HepG2 (cell line): ENCODE results near the gene EXOSC6. TPM values are rescaled to one million over a fixed set of nuclear protein-coding genes. Genes with fewer than 3 reads are reported as not detected.

Experiments used
- GPN1 ChIP-seq: sonication (generic); formaldehyde crosslinking; IDR thresholded peaks from 2 replicates; pipeline ENCODE4 v1.5.1; 2020; ENCODE audit warnings: missing genetic modification reagents, borderline replicate concordance
- GTF3A ChIP-seq: sonication (generic); formaldehyde crosslinking; conservative IDR thresholded peaks from 2 replicates; pipeline ENCODE4 v1.4.0; 2020; ENCODE audit warnings: mild to moderate bottlenecking, missing genetic modification reagents
- HMGA1 ChIP-seq: sonication (generic); formaldehyde crosslinking; conservative IDR thresholded peaks from 2 replicates; pipeline ENCODE4 v1.4.0; 2020; ENCODE audit warnings: missing genetic modification reagents
- NFE2L1 ChIP-seq: sonication (generic); formaldehyde crosslinking; IDR thresholded peaks from 2 replicates; pipeline ENCODE4 v1.4.0; 2020; ENCODE audit warnings: missing genetic modification reagents, mild to moderate bottlenecking, borderline replicate concordance
- NFKBIZ ChIP-seq: IDR thresholded peaks from 2 replicates; pipeline ENCODE4 v1.6.1; 2018; ENCODE audit warnings: missing genetic modification reagents, missing compliant biosample characterization
- NKX3-1 ChIP-seq: sonication (generic); formaldehyde crosslinking; IDR thresholded peaks from 2 replicates; pipeline ENCODE4 v1.5.0; 2020; ENCODE audit warnings: missing genetic modification reagents
- NR2F1 ChIP-seq, 2 experiments: fragments of 450-650 bp in 1 of 2; formaldehyde crosslinking in 1 of 2; IDR thresholded peaks; 2 replicates each; pipeline versions ENCODE4 v1.5.0 to v1.6.1; 2016 to 2020; ENCODE audit warnings: mild to moderate bottlenecking in 1 of 2, missing compliant biosample characterization in 1 of 2, missing genetic modification reagents in 1 of 2, moderate library complexity in 1 of 2
- NR2F2 ChIP-seq: IDR thresholded peaks from 2 replicates; pipeline ENCODE4 v1.6.1; 2012; ENCODE audit warnings: low read depth, inconsistent platforms, borderline replicate concordance
- NR3C1 ChIP-seq: sonication (generic); formaldehyde crosslinking; IDR thresholded peaks from 2 replicates; pipeline ENCODE4 v1.4.0; 2020; ENCODE audit warnings: missing genetic modification reagents
- ONECUT2 ChIP-seq: sonication (generic); formaldehyde crosslinking; IDR thresholded peaks from 2 replicates; pipeline ENCODE4 v1.4.0; 2020; ENCODE audit warnings: missing genetic modification reagents
- PCBP1 ChIP-seq: fragments of 200-400 bp; formaldehyde crosslinking; IDR thresholded peaks from 2 replicates; pipeline ENCODE4 v1.6.1; 2017; ENCODE audit warnings: mild to moderate bottlenecking, low read depth, low read length, borderline replicate concordance
- RBFOX2 ChIP-seq: fragments of 200-400 bp; formaldehyde crosslinking; IDR thresholded peaks from 2 replicates; pipeline ENCODE4 v1.6.1; 2017; ENCODE audit warnings: low read depth, mild to moderate bottlenecking, low read length
- SMARCE1 ChIP-seq: fragments of 450-650 bp; IDR thresholded peaks from 2 replicates; pipeline ENCODE4 v1.6.1; 2017; ENCODE audit warnings: borderline replicate concordance
- STAT5B ChIP-seq: sonication (generic); formaldehyde crosslinking; IDR thresholded peaks from 2 replicates; pipeline ENCODE4 v1.4.0; 2020; ENCODE audit warnings: missing genetic modification reagents
- TAF1 ChIP-seq: sonication (generic); formaldehyde crosslinking; IDR thresholded peaks from 2 replicates; pipeline ENCODE4 v1.4.0; 2020; ENCODE audit warnings: missing genetic modification reagents
- WIZ ChIP-seq: sonication (generic); formaldehyde crosslinking; IDR thresholded peaks from 2 replicates; pipeline ENCODE4 v1.5.1; 2020; ENCODE audit warnings: mild to moderate bottlenecking, missing genetic modification reagents
- ZNF605 ChIP-seq: sonication (generic); formaldehyde crosslinking; IDR thresholded peaks from 2 replicates; pipeline ENCODE4 v1.8.0; 2022; ENCODE audit warnings: mild to moderate bottlenecking, missing genetic modification reagents
- ZNF770 ChIP-seq: sonication (generic); formaldehyde crosslinking; IDR thresholded peaks from 2 replicates; pipeline ENCODE4 v1.5.0; 2020; ENCODE audit warnings: mild to moderate bottlenecking, missing genetic modification reagents
- ZNF773 ChIP-seq: sonication (generic); formaldehyde crosslinking; IDR thresholded peaks from 2 replicates; pipeline ENCODE4 v1.4.0; 2020; ENCODE audit warnings: missing genetic modification reagents, borderline replicate concordance
- ZNF879 ChIP-seq: sonication (generic); formaldehyde crosslinking; IDR thresholded peaks from 2 replicates; pipeline ENCODE4 v1.8.1; 2023; ENCODE audit warnings: missing genetic modification reagents
- polyA plus RNA-seq, 8 experiments: library from polyadenylated mRNA; depleted of rRNA in 3 of 8; stranded (reverse) in 7 of 8; unstranded in 1 of 8; fragments of >200 nt; fragmentation: Illumina TruSeq in 4 of 8; extraction: Trizol in 4 of 8; gene quantifications; 2 replicates each; pipeline versions ENCODE4 v1.2.1 to v1.2.3, GENCODE V29; 2011 to 2016; ENCODE audit warnings: low read depth in 4 of 8, missing spikeins in 1 of 8, mixed read lengths in 1 of 8; ENCODE audit not compliant: insufficient read depth in 1 of 8
- total RNA-seq, 5 experiments: library from RNA; depleted of rRNA; stranded (reverse); fragments of >200 nt; fragmentation: Illumina TruSeq; extraction: Trizol; gene quantifications; 2 replicates each; pipeline ENCODE4 v1.2.3, GENCODE V29; 2016; ENCODE audit warnings: low read depth in 1 of 5
- TF ChIP-seq, protein P1 (sequence below): sonication (generic); formaldehyde crosslinking; IDR thresholded peaks from 2 replicates; pipeline ENCODE4 v1.4.0; 2020; ENCODE audit warnings: mild to moderate bottlenecking, missing genetic modification reagents, borderline replicate concordance
- TF ChIP-seq, protein P2 (sequence below): sonication (generic); formaldehyde crosslinking; IDR thresholded peaks from 2 replicates; pipeline ENCODE4 v1.4.0; 2020; ENCODE audit warnings: missing genetic modification reagents

Gene EXOSC6
- total and polyA plus RNA-seq, 2 of the 13 experiments (the other 11 are each of a cell fraction or from before 2014, with no cell fraction given), result 13.1 to 39.9 TPM

GRCh38 chr16:70251629-70252354 is at the start of gene EXOSC6 (continued):
- TF ChIP-seq NR2F2 (peak; percentile 62; the same call in 1 of the 2 replicates), ZNF773 (peak; percentile 34; the same call in 1 of the 2 replicates), PCBP1 (0 out of 2 replicates have a peak, but pooled peaks have one; percentile 81), ZNF770 (CRISPR knock-in tag) (peak; percentile 45; the same call in 1 of the 2 replicates), SMARCE1 (no peak), GPN1 (CRISPR knock-in tag) (0 out of 2 replicates have a peak, but pooled peaks have one; percentile 81), NFE2L1 (CRISPR knock-in tag) (0 out of 2 replicates have a peak, but pooled peaks have one; percentile 69), NFKBIZ (peak; percentile 93; the same call in 1 of the 2 replicates), TAF1 (CRISPR knock-in tag) (peak; percentile 94), ONECUT2 (no peak), HMGA1 (CRISPR knock-in tag) (no peak), NR3C1 (no peak), STAT5B (CRISPR knock-in tag) (peak; percentile 96), GTF3A (CRISPR knock-in tag) (peak; percentile 93), NR2F1 (CRISPR knock-in tag; IDR thresholded peaks at IDR 0.05) (no peak), NKX3-1 (CRISPR knock-in tag) (no peak), WIZ (CRISPR knock-in tag) (peak; percentile 90), ZNF879 (CRISPR knock-in tag) (0 out of 2 replicates have a peak, but pooled peaks have one; percentile 74), ZNF605 (CRISPR knock-in tag) (peak; percentile 98), RBFOX2 (peak; percentile 96)
- TF ChIP-seq, protein P1, sequence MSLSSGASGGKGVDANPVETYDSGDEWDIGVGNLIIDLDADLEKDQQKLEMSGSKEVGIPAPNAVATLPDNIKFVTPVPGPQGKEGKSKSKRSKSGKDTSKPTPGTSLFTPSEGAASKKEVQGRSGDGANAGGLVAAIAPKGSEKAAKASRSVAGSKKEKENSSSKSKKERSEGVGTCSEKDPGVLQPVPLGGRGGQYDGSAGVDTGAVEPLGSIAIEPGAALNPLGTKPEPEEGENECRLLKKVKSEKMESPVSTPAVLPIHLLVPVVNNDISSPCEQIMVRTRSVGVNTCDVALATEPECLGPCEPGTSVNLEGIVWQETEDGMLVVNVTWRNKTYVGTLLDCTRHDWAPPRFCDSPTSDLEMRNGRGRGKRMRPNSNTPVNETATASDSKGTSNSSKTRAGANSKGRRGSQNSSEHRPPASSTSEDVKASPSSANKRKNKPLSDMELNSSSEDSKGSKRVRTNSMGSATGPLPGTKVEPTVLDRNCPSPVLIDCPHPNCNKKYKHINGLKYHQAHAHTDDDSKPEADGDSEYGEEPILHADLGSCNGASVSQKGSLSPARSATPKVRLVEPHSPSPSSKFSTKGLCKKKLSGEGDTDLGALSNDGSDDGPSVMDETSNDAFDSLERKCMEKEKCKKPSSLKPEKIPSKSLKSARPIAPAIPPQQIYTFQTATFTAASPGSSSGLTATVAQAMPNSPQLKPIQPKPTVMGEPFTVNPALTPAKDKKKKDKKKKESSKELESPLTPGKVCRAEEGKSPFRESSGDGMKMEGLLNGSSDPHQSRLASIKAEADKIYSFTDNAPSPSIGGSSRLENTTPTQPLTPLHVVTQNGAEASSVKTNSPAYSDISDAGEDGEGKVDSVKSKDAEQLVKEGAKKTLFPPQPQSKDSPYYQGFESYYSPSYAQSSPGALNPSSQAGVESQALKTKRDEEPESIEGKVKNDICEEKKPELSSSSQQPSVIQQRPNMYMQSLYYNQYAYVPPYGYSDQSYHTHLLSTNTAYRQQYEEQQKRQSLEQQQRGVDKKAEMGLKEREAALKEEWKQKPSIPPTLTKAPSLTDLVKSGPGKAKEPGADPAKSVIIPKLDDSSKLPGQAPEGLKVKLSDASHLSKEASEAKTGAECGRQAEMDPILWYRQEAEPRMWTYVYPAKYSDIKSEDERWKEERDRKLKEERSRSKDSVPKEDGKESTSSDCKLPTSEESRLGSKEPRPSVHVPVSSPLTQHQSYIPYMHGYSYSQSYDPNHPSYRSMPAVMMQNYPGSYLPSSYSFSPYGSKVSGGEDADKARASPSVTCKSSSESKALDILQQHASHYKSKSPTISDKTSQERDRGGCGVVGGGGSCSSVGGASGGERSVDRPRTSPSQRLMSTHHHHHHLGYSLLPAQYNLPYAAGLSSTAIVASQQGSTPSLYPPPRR, result peak; percentile 80
- TF ChIP-seq, protein P2, sequence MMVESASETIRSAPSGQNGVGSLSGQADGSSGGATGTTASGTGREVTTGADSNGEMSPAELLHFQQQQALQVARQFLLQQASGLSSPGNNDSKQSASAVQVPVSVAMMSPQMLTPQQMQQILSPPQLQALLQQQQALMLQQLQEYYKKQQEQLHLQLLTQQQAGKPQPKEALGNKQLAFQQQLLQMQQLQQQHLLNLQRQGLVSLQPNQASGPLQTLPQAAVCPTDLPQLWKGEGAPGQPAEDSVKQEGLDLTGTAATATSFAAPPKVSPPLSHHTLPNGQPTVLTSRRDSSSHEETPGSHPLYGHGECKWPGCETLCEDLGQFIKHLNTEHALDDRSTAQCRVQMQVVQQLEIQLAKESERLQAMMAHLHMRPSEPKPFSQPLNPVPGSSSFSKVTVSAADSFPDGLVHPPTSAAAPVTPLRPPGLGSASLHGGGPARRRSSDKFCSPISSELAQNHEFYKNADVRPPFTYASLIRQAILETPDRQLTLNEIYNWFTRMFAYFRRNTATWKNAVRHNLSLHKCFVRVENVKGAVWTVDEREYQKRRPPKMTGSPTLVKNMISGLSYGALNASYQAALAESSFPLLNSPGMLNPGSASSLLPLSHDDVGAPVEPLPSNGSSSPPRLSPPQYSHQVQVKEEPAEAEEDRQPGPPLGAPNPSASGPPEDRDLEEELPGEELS (CRISPR knock-in tag), result peak; percentile 63
